ENCODE measurements around the gene HERC2.

- TF ChIP-seq CTCF (IDR thresholded peaks at IDR 0.05) = no peak
- TF ChIP-seq POLR2A (IDR thresholded peaks at IDR 0.05) = no peak
- no peak for TF ChIP-seq EP300 (IDR thresholded peaks at IDR 0.05)
These were observed 199.7 kb downstream of the HERC2 start for GRCh38 chr15:28122038-28122949.

Data from ovary (tissue), 3 donors.